GM10266 (cell line): ENCODE results near the gene CBY2.

Experiments
- DNase-seq: peaks from one replicate; pipeline ENCODE4 v3.0.0; 2012; ENCODE audit errors: extremely low spot score
- CTCF ChIP-seq: IDR thresholded peaks from 2 replicates; pipeline ENCODE4 v1.5.1; 2012; ENCODE audit warnings: mild to moderate bottlenecking, low read depth; ENCODE audit not compliant: control insufficient read depth, insufficient read depth; ENCODE audit errors: missing control alignments

CBY2 gene

GRCh38 chr13:45670189-45670885, 31.8 kb upstream of the CBY2 start:
- no peak for TF ChIP-seq CTCF
- DNase-seq = no peak

GRCh38 chr13:45674908-45675307, 27.2 kb upstream of the CBY2 start:
- TF ChIP-seq CTCF = no peak
- DNase-seq = no peak

GRCh38 chr13:45678282-45678681, 23.8 kb upstream of the CBY2 start:
- DNase-seq = no peak
- no peak for TF ChIP-seq CTCF

- DNase-seq = no peak
Observed at GRCh38 chr13:45681113-45681512, 21.0 kb upstream of the CBY2 start.

GRCh38 chr13:45682494-45683008, 19.6 kb upstream of the CBY2 start:
- TF ChIP-seq CTCF = no peak

More at GRCh38 chr13:45681113-45681512, 21.0 kb upstream of the CBY2 start:
- no peak for TF ChIP-seq CTCF

GRCh38 chr13:45683701-45684100, 18.4 kb upstream of the CBY2 start:
- peak; percentile 39 for TF ChIP-seq CTCF
- no peak for DNase-seq

More at GRCh38 chr13:45682494-45683008, 19.6 kb upstream of the CBY2 start:
- no peak for DNase-seq

GRCh38 chr13:45688577-45688976, 13.5 kb upstream of the CBY2 start:
- no peak for DNase-seq
- no peak for TF ChIP-seq CTCF
